ENCODE data around the gene UBE2O. TPM values are rescaled to one million over a fixed set of nuclear protein-coding genes. Genes with fewer than 3 reads are reported as not detected.

Gene UBE2O
- total RNA-seq, 2 donors from 2014 or later: 45.4 to 46.5 TPM

DNA sequence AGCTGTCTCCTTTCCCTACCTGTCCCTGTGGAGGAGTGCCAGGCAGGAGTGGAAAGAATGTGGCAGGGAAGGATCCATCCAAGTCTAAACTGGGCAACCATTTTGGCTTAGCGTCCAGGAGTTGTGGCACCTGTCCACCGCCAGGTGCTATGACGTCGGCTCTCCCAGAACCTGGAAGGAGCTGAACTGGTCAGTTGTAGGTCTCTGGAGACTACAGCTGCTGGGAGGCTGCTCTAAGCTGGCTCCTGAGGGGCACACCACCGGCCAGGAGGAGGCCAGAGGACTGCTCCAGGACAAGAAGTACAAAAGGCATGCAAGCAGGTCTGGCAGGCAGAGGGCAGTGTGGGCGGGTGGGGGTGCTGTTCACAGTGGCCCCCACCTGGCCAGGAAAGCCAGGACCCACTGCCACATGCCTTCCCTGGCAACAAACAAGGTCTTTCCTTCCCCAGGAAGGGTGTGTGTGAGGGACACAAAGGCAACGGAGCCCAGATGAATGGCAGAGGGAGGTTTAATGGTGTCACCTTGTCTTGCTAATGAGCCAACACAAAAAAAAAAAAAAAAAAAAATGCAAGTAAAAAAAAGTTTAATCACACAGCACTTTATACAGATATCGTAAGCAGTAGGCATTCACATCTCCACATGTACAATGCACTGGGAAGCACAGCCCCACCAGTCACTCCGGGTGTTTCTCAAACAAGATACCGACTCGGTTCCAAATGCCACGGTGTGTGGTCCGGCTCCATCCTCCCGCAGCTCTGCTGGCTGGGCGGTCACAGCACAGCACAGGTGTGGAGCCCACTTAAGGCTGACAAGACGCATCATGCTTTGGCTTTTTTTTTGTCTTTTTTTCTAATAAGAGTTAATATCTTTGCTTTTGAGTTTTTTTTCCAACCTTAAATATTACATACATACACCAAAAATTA, 63.7 kb downstream of the UBE2O start:
- H3K4me1 Mint-ChIP-seq: no peaks in the 10 kb centered on the region
- no peak overlapping the region for H3K9ac ChIP-seq (ENCODE audit: extremely low read depth, low read length, poor library complexity, severe bottlenecking)
- peak overlapping the region; percentile 75 for H3K27ac Mint-ChIP-seq
- no peak overlapping the region for H3K4me3 Mint-ChIP-seq
- H3K9me3 ChIP-seq (ENCODE audit: control insufficient read depth, low read length): no peaks in the 10 kb centered on the region
- peaks cover 36% of the 10 kb centered on the region for H3K36me3 Mint-ChIP-seq (ENCODE audit: low read depth)
- H3K4me1 ChIP-seq (ENCODE audit: control insufficient read depth, insufficient read depth, low read length): no peaks in the 10 kb centered on the region
- TF ChIP-seq, protein P1, sequence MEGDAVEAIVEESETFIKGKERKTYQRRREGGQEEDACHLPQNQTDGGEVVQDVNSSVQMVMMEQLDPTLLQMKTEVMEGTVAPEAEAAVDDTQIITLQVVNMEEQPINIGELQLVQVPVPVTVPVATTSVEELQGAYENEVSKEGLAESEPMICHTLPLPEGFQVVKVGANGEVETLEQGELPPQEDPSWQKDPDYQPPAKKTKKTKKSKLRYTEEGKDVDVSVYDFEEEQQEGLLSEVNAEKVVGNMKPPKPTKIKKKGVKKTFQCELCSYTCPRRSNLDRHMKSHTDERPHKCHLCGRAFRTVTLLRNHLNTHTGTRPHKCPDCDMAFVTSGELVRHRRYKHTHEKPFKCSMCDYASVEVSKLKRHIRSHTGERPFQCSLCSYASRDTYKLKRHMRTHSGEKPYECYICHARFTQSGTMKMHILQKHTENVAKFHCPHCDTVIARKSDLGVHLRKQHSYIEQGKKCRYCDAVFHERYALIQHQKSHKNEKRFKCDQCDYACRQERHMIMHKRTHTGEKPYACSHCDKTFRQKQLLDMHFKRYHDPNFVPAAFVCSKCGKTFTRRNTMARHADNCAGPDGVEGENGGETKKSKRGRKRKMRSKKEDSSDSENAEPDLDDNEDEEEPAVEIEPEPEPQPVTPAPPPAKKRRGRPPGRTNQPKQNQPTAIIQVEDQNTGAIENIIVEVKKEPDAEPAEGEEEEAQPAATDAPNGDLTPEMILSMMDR (conservative IDR thresholded peaks at IDR 0.05): peak; percentile 33
- 93% methylated on average over 12 to 14 of the region's 16 CpGs for WGBS, 2 experiments (ENCODE audit: insufficient coverage in 1 of 2, insufficient read length in 1 of 2)
- peaks cover 25% of the 10 kb centered on the region for H3K27me3 Mint-ChIP-seq (ENCODE audit: insufficient read depth)
- peaks cover 20% of the 10 kb centered on the region for H3K36me3 ChIP-seq (ENCODE audit: control insufficient read depth, insufficient read depth, low read length)
- DNase-seq: peak; percentile 76
- peaks cover 22% of the 10 kb centered on the region for H3K27me3 ChIP-seq (ENCODE audit: control insufficient read depth, insufficient read depth, low read length, poor library complexity, severe bottlenecking)
- H3K9me3 Mint-ChIP-seq: no peaks in the 10 kb centered on the region
- no peak overlapping the region for H3K4me3 ChIP-seq (ENCODE audit: low read length)
- H3K27ac ChIP-seq (ENCODE audit: low read depth, low read length): no peak overlapping the region

DNA sequence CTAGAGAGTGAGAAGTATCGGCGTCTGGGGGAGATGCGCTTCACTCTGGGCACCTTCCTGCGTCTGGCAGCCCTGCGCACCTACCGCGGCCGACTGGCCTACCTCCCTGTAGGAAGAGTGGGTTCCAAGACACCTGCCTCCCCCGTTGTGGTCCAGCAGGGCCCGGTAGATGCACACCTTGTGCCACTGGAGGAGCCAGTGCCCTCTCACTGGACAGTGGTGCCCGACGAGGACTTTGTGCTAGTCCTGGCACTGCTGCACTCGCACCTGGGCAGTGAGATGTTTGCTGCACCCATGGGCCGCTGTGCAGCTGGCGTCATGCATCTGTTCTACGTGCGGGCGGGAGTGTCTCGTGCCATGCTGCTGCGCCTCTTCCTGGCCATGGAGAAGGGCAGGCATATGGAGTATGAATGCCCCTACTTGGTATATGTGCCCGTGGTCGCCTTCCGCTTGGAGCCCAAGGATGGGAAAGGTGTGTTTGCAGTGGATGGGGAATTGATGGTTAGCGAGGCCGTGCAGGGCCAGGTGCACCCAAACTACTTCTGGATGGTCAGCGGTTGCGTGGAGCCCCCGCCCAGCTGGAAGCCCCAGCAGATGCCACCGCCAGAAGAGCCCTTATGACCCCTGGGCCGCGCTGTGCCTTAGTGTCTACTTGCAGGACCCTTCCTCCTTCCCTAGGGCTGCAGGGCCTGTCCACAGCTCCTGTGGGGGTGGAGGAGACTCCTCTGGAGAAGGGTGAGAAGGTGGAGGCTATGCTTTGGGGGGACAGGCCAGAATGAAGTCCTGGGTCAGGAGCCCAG, 65.8 kb downstream of the UBE2O start:
- Mint-ChIP-seq H3K36me3 (ENCODE audit: low read depth) (peaks cover 22% of the 10 kb centered on the region), H3K4me3 (no peak overlapping the region), H3K9me3 (no peaks in the 10 kb centered on the region), H3K27me3 (ENCODE audit: insufficient read depth) (peaks cover 34% of the 10 kb centered on the region), H3K27ac (no peak overlapping the region), H3K4me1 (peaks cover 1% of the 10 kb centered on the region)
- TF ChIP-seq, protein P1 (conservative IDR thresholded peaks at IDR 0.05): no peak
- H3K27me3 ChIP-seq (ENCODE audit: control insufficient read depth, insufficient read depth, low read length, poor library complexity, severe bottlenecking): peaks cover 35% of the 10 kb centered on the region
- DNase-seq: no peak
- H3K9ac ChIP-seq (ENCODE audit: extremely low read depth, low read length, poor library complexity, severe bottlenecking): no peak overlapping the region
- WGBS, 2 experiments (ENCODE audit: insufficient coverage in 1 of 2, insufficient read length in 1 of 2): 94 to 97% methylated on average over 22 to 31 of the region's 31 CpGs
- H3K4me3 ChIP-seq (ENCODE audit: low read length): no peak overlapping the region
- H3K9me3 ChIP-seq (ENCODE audit: control insufficient read depth, low read length): no peaks in the 10 kb centered on the region
- H3K36me3 ChIP-seq (ENCODE audit: control insufficient read depth, insufficient read depth, low read length): peaks cover 5% of the 10 kb centered on the region
- H3K4me1 ChIP-seq (ENCODE audit: control insufficient read depth, insufficient read depth, low read length): no peaks in the 10 kb centered on the region
- H3K27ac ChIP-seq (ENCODE audit: low read depth, low read length): no peak overlapping the region

- no peaks in the 10 kb centered on the region for H3K9me3 Mint-ChIP-seq
- H3K36me3 Mint-ChIP-seq (ENCODE audit: low read depth): peaks cover 16% of the 10 kb centered on the region
- H3K4me3 Mint-ChIP-seq: peak overlapping the region; percentile 31
- Histone ChIP-seq H3K9ac (ENCODE audit: extremely low read depth, low read length, poor library complexity, severe bottlenecking) (no peak overlapping the region), H3K9me3 (ENCODE audit: control insufficient read depth, low read length) (no peaks in the 10 kb centered on the region), H3K27ac (ENCODE audit: low read depth, low read length) (no peak overlapping the region), H3K4me1 (ENCODE audit: control insufficient read depth, insufficient read depth, low read length) (no peaks in the 10 kb centered on the region), H3K27me3 (ENCODE audit: control insufficient read depth, insufficient read depth, low read length, poor library complexity, severe bottlenecking) (peaks cover 35% of the 10 kb centered on the region), H3K36me3 (ENCODE audit: control insufficient read depth, insufficient read depth, low read length) (no peaks in the 10 kb centered on the region), H3K4me3 (ENCODE audit: low read length) (no peak overlapping the region)
- peak; percentile 98 for DNase-seq
- 60 to 70% methylated on average over 43 to 52 of the region's 52 CpGs for WGBS, 2 experiments (ENCODE audit: insufficient coverage in 1 of 2, insufficient read length in 1 of 2)
- peaks cover 1% of the 10 kb centered on the region for H3K4me1 Mint-ChIP-seq
- peaks cover 34% of the 10 kb centered on the region for H3K27me3 Mint-ChIP-seq (ENCODE audit: insufficient read depth)
- TF ChIP-seq, protein P1 (conservative IDR thresholded peaks at IDR 0.05): peak; percentile 94
- H3K27ac Mint-ChIP-seq: no peak overlapping the region
These were observed 66.8 kb downstream of the UBE2O start for GRCh38 chr17:76385892-76386786.

All from endodermal cell (in vitro differentiated cells).